ENCODE data around the gene EPHX1. TPM values are rescaled to one million over a fixed set of nuclear protein-coding genes. Genes with fewer than 3 reads are reported as not detected.
A peak's percentile ranks its signal among the peaks of the same experiment; 100 is the strongest.

Gene EPHX1
- total RNA-seq, 1 donor from 2014 or later, result 82.8 TPM

GRCh38 chr1:225776294-225776693 is 33.6 kb upstream of the EPHX1 start:
- no peak overlapping the region for H3K4me3 ChIP-seq (ENCODE audit: insufficient read depth, low read depth, low read length)
- H3K9me3 Mint-ChIP-seq (ENCODE audit: unreplicated experiment), result no peaks in the 10 kb centered on the region
- no peaks in the 10 kb centered on the region for H3K36me3 Mint-ChIP-seq (ENCODE audit: low read depth, unreplicated experiment)

GRCh38 chr1:225777058-225777582 is 32.8 kb upstream of the EPHX1 start:
- Histone ChIP-seq H3K36me3 (ENCODE audit: insufficient read depth, low read length) (no peaks in the 10 kb centered on the region), H3K4me3 (ENCODE audit: insufficient read depth, low read depth, low read length) (peak overlapping the region; percentile 98), H4K20me1 (ENCODE audit: insufficient read depth, low read length) (peaks cover 20% of the 10 kb centered on the region), H3K4me1 (ENCODE audit: insufficient read depth, low read length) (peaks cover 29% of the 10 kb centered on the region), H3K9me3 (ENCODE audit: insufficient read depth, low read depth, low read length) (no peaks in the 10 kb centered on the region), H3K4me2 (ENCODE audit: low read length) (peak overlapping the region; percentile 92), H3K79me2 (ENCODE audit: insufficient read depth, low read length) (peaks cover 45% of the 10 kb centered on the region), H2AFZ (ENCODE audit: low read depth, low read length) (peak overlapping the region; percentile 77), H3K27me3 (ENCODE audit: insufficient read depth, low read length) (no peaks in the 10 kb centered on the region), H3K27ac (ENCODE audit: low read depth, low read length) (peak overlapping the region; percentile 42), H3K9ac (ENCODE audit: low read length) (peak overlapping the region; percentile 96)
- FAIRE-seq (no peak), DNase-seq (ENCODE audit: low read depth) (no peak)
- H3K9me3 Mint-ChIP-seq (ENCODE audit: unreplicated experiment), result no peaks in the 10 kb centered on the region
- no peaks in the 10 kb centered on the region for H3K27me3 Mint-ChIP-seq (ENCODE audit: low read depth, unreplicated experiment)
- no peaks in the 10 kb centered on the region for H3K36me3 Mint-ChIP-seq (ENCODE audit: low read depth, unreplicated experiment)
- no peak for TF ChIP-seq EZH2 (IDR thresholded peaks at IDR 0.05; ENCODE audit: insufficient read depth, low read length)
- TF ChIP-seq CTCF (IDR thresholded peaks at IDR 0.05; ENCODE audit: insufficient read depth, low read depth, low read length), result no peak
- H3K4me1 Mint-ChIP-seq (ENCODE audit: low read depth, unreplicated experiment), result peaks cover 39% of the 10 kb centered on the region
- H3K27ac Mint-ChIP-seq (ENCODE audit: unreplicated experiment), result no peak overlapping the region
- H3K4me3 Mint-ChIP-seq (ENCODE audit: unreplicated experiment), result no peak overlapping the region

More at GRCh38 chr1:225776294-225776693, 33.6 kb upstream of the EPHX1 start:
- no peak overlapping the region for H3K4me3 Mint-ChIP-seq (ENCODE audit: unreplicated experiment)
- no peak for FAIRE-seq
- no peak overlapping the region for H3K9ac ChIP-seq (ENCODE audit: low read length)
- no peak overlapping the region for H3K27ac ChIP-seq (ENCODE audit: low read depth, low read length)
- no peaks in the 10 kb centered on the region for H3K27me3 ChIP-seq (ENCODE audit: insufficient read depth, low read length)
- peak overlapping the region; percentile 92 for H3K4me2 ChIP-seq (ENCODE audit: low read length)
- H3K36me3 ChIP-seq (ENCODE audit: insufficient read depth, low read length), result no peaks in the 10 kb centered on the region
- H4K20me1 ChIP-seq (ENCODE audit: insufficient read depth, low read length), result peaks cover 14% of the 10 kb centered on the region
- peaks cover 42% of the 10 kb centered on the region for H3K4me1 Mint-ChIP-seq (ENCODE audit: low read depth, unreplicated experiment)
- TF ChIP-seq EZH2 (IDR thresholded peaks at IDR 0.05; ENCODE audit: insufficient read depth, low read length) (no peak), CTCF (IDR thresholded peaks at IDR 0.05; ENCODE audit: insufficient read depth, low read depth, low read length) (no peak)
- DNase-seq (ENCODE audit: low read depth), result no peak
- H3K27me3 Mint-ChIP-seq (ENCODE audit: low read depth, unreplicated experiment), result no peaks in the 10 kb centered on the region
- H3K9me3 ChIP-seq (ENCODE audit: insufficient read depth, low read depth, low read length), result no peaks in the 10 kb centered on the region
- H3K79me2 ChIP-seq (ENCODE audit: insufficient read depth, low read length), result peaks cover 36% of the 10 kb centered on the region
- H2AFZ ChIP-seq (ENCODE audit: low read depth, low read length), result no peak overlapping the region
- H3K4me1 ChIP-seq (ENCODE audit: insufficient read depth, low read length), result peaks cover 33% of the 10 kb centered on the region
- H3K27ac Mint-ChIP-seq (ENCODE audit: unreplicated experiment), result no peak overlapping the region

- H3K27ac Mint-ChIP-seq (ENCODE audit: unreplicated experiment), result no peak within 1 kb of the TSS
- Histone ChIP-seq H3K4me3 (ENCODE audit: insufficient read depth, low read depth, low read length) (peak within 1 kb of the TSS; percentile 98), H3K36me3 (ENCODE audit: insufficient read depth, low read length) (no peaks in the 10 kb centered on the region), H4K20me1 (ENCODE audit: insufficient read depth, low read length) (peaks cover 27% of the 10 kb centered on the region), H3K9ac (ENCODE audit: low read length) (peak within 1 kb of the TSS; percentile 96), H3K4me2 (ENCODE audit: low read length) (peak within 1 kb of the TSS; percentile 92), H3K4me1 (ENCODE audit: insufficient read depth, low read length) (peaks cover 25% of the 10 kb centered on the region), H2AFZ (ENCODE audit: low read depth, low read length) (peak within 1 kb of the TSS; percentile 77), H3K9me3 (ENCODE audit: insufficient read depth, low read depth, low read length) (no peaks in the 10 kb centered on the region), H3K27me3 (ENCODE audit: insufficient read depth, low read length) (no peaks in the 10 kb centered on the region), H3K79me2 (ENCODE audit: insufficient read depth, low read length) (peaks cover 51% of the 10 kb centered on the region), H3K27ac (ENCODE audit: low read depth, low read length) (peak within 1 kb of the TSS; percentile 95)
- DNase-seq (ENCODE audit: low read depth), result peak; percentile 93
- no peaks in the 10 kb centered on the region for H3K36me3 Mint-ChIP-seq (ENCODE audit: low read depth, unreplicated experiment)
- TF ChIP-seq CTCF (IDR thresholded peaks at IDR 0.05; ENCODE audit: insufficient read depth, low read depth, low read length), result peak; percentile 74
- TF ChIP-seq EZH2 (IDR thresholded peaks at IDR 0.05; ENCODE audit: insufficient read depth, low read length), result no peak
- no peaks in the 10 kb centered on the region for H3K9me3 Mint-ChIP-seq (ENCODE audit: unreplicated experiment)
- H3K4me1 Mint-ChIP-seq (ENCODE audit: low read depth, unreplicated experiment), result peaks cover 36% of the 10 kb centered on the region
- no peak within 1 kb of the TSS for H3K4me3 Mint-ChIP-seq (ENCODE audit: unreplicated experiment)
- peak; percentile 62 for FAIRE-seq
- H3K27me3 Mint-ChIP-seq (ENCODE audit: low read depth, unreplicated experiment), result no peaks in the 10 kb centered on the region
Observed at GRCh38 chr1:225777583-225778336, 32.2 kb upstream of the EPHX1 start, which contains the start of gene SRP9. SRP9 (plus strand) TSS chr1:225777826; CDS start chr1:225777941, 115 bp downstream.
